ENCODE measurements around the gene KYAT1.
"Not testable (repeated sequence)": the region's sequence is repeated elsewhere in the genome, so short reads cannot be mapped to it uniquely, and the experiment has no call there.

KYAT1 gene

DNA sequence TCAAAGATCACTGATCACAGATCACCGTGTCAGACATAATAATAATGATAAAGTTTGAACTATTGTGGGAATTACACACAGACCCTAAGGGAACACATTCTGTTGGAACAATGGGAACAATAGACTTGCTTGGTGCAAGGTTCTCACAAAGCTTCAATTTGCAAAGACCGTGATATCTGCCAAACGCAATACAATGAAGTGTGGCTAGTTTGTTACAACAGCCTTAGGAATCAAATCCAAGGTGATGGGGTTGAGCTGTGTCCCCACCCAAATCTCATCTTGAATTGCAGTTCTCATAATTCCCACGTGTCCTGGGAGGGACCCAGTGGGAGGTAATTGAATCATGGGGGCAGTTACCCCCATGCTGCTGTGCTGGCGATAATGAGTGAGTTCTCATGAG is 20.8 kb downstream of the KYAT1 start:
- Histone ChIP-seq H2AFZ (ENCODE audit: low read depth, low read length) (no peak overlapping the region), H3K79me2 (ENCODE audit: insufficient read depth, low read length) (no peaks in the 10 kb centered on the region), H4K20me1 (ENCODE audit: insufficient read depth, low read length) (no peaks in the 10 kb centered on the region), H3K9ac (ENCODE audit: low read depth, low read length) (no peak overlapping the region), H3K9me3 (ENCODE audit: insufficient read depth, low read length, severe bottlenecking) (no peaks in the 10 kb centered on the region), H3K27me3 (ENCODE audit: insufficient read depth, low read length, poor library complexity) (no peaks in the 10 kb centered on the region), H3K36me3 (ENCODE audit: insufficient read depth, low read length) (no peaks in the 10 kb centered on the region), H3K4me2 (ENCODE audit: insufficient read depth, low read length) (no peak overlapping the region), H3K27ac (ENCODE audit: low read length) (no peak overlapping the region), H3K4me1 (ENCODE audit: insufficient read depth, low read length) (0 out of 2 replicates have a peak, but pooled peaks cover 2% of the 10 kb centered on the region), H3K4me3 (ENCODE audit: low read depth in 1 of 2, low read length in 2 of 2) (no peak overlapping the region)
- DNase-seq (no peak), ATAC-seq (ENCODE audit: insufficient read depth, low read depth) (no peak)
- TF ChIP-seq, protein P1, sequence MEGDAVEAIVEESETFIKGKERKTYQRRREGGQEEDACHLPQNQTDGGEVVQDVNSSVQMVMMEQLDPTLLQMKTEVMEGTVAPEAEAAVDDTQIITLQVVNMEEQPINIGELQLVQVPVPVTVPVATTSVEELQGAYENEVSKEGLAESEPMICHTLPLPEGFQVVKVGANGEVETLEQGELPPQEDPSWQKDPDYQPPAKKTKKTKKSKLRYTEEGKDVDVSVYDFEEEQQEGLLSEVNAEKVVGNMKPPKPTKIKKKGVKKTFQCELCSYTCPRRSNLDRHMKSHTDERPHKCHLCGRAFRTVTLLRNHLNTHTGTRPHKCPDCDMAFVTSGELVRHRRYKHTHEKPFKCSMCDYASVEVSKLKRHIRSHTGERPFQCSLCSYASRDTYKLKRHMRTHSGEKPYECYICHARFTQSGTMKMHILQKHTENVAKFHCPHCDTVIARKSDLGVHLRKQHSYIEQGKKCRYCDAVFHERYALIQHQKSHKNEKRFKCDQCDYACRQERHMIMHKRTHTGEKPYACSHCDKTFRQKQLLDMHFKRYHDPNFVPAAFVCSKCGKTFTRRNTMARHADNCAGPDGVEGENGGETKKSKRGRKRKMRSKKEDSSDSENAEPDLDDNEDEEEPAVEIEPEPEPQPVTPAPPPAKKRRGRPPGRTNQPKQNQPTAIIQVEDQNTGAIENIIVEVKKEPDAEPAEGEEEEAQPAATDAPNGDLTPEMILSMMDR (IDR thresholded peaks at IDR 0.05; ENCODE audit: borderline replicate concordance, extremely low read depth, low read length, poor library complexity, severe bottlenecking): no peak
- TF ChIP-seq EZH2 (IDR thresholded peaks at IDR 0.05; ENCODE audit: borderline replicate concordance, low read depth, low read length, severe bottlenecking): no peak

DNA sequence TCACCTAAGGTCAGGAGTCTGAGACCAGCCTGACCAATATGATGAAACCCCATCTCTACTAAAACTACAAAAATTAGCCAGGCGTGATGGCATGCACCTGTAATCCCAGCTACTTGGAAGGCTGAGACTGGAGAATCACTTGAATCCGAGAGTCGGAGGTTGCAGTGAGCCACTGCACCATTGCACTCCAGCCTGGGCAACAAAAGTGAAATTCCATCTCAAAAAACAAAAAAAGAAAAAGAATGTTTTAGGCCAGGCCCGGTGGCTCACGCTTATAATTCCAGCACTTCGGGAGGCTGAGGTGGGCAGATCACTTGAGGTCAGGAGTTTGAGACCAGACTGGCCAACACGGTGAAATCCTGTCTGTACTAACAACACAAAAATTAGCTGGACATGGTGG is 23.3 kb downstream of the KYAT1 start:
- DNase-seq; H2AFZ ChIP-seq (ENCODE audit: low read depth, low read length); H4K20me1 ChIP-seq (ENCODE audit: insufficient read depth, low read length); H3K36me3 ChIP-seq (ENCODE audit: insufficient read depth, low read length); H3K27ac ChIP-seq (ENCODE audit: low read length); H3K4me3 ChIP-seq (ENCODE audit: low read depth in 1 of 2, low read length in 2 of 2); H3K79me2 ChIP-seq (ENCODE audit: insufficient read depth, low read length); ATAC-seq (ENCODE audit: insufficient read depth, low read depth); H3K9ac ChIP-seq (ENCODE audit: low read depth, low read length); H3K4me1 ChIP-seq (ENCODE audit: insufficient read depth, low read length); H3K9me3 ChIP-seq (ENCODE audit: insufficient read depth, low read length, severe bottlenecking); H3K27me3 ChIP-seq (ENCODE audit: insufficient read depth, low read length, poor library complexity); H3K4me2 ChIP-seq (ENCODE audit: insufficient read depth, low read length): not testable (repeated sequence)

GRCh38 chr9:128854454-128854853 is 27.3 kb downstream of the KYAT1 start:
- not testable (repeated sequence) for DNase-seq; H2AFZ ChIP-seq (ENCODE audit: low read depth, low read length); H3K9ac ChIP-seq (ENCODE audit: low read depth, low read length); H3K4me1 ChIP-seq (ENCODE audit: insufficient read depth, low read length); H3K4me3 ChIP-seq (ENCODE audit: low read depth in 1 of 2, low read length in 2 of 2); H3K9me3 ChIP-seq (ENCODE audit: insufficient read depth, low read length, severe bottlenecking); H3K27me3 ChIP-seq (ENCODE audit: insufficient read depth, low read length, poor library complexity); H3K79me2 ChIP-seq (ENCODE audit: insufficient read depth, low read length); H3K4me2 ChIP-seq (ENCODE audit: insufficient read depth, low read length); H4K20me1 ChIP-seq (ENCODE audit: insufficient read depth, low read length); ATAC-seq (ENCODE audit: insufficient read depth, low read depth); H3K36me3 ChIP-seq (ENCODE audit: insufficient read depth, low read length); H3K27ac ChIP-seq (ENCODE audit: low read length)

DNA sequence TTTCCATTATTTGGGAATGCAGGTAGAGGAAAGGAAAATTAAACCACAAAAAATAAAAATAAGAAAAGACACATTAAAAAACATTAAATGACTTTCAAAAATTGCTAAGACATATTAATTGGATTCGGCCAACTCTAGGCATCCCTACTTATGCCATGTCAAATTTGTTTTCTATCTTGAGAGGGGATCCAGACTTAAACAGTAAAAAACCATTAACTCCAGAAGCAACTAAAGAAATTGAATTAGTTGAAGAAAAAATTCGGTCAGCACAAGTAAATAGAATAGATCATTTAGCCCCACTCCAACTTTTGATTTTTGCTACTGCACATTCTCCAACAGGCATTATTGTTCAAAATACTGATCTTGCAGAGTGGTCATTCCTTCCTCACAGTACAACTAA is 29.1 kb downstream of the KYAT1 start:
- not testable (repeated sequence) for H3K79me2 ChIP-seq (ENCODE audit: insufficient read depth, low read length); H4K20me1 ChIP-seq (ENCODE audit: insufficient read depth, low read length); ATAC-seq (ENCODE audit: insufficient read depth, low read depth); H2AFZ ChIP-seq (ENCODE audit: low read depth, low read length); H3K9me3 ChIP-seq (ENCODE audit: insufficient read depth, low read length, severe bottlenecking); DNase-seq; H3K36me3 ChIP-seq (ENCODE audit: insufficient read depth, low read length); H3K4me1 ChIP-seq (ENCODE audit: insufficient read depth, low read length); H3K27me3 ChIP-seq (ENCODE audit: insufficient read depth, low read length, poor library complexity); H3K4me3 ChIP-seq (ENCODE audit: low read depth in 1 of 2, low read length in 2 of 2); H3K9ac ChIP-seq (ENCODE audit: low read depth, low read length); H3K27ac ChIP-seq (ENCODE audit: low read length); H3K4me2 ChIP-seq (ENCODE audit: insufficient read depth, low read length)

DNA sequence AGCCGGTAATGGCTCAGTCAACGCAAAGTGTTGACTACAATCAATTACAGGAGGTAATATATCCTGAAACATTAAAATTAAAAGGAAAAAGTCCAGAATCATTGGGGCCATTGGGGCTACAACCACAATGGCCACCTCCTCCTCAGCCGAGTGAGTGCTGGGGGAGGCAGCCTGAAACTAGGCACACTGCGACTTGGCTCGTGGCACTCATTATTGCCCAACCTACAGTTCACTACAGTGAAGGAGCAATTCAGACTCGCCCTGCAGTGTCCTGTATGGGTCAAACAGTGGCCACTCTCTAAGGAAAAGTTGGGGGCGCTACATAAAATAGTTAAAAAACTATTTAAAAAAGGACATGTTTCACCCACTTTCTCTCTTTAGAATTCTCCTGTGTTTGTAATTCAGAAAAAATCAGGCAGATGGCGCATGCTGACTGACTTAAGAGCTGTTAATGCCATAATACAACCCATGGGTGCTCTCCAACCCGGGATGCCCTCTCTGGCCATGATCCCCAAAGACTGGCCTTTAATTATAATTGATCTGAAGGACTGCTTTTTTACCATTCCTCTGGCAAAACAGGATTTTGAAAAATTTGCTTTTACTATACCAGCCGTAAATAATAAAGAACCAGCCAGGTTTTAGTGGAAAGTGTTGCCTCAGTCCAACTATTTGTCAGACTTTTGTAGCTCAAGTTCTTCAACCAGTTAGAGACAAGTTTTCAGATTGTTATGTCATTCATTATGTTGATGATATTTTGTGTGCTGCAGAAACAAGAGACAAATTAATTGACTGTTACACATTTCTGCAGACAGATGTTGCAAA is 29.8 kb downstream of the KYAT1 start:
- not testable (repeated sequence) for H3K27ac ChIP-seq (ENCODE audit: low read length); H3K9ac ChIP-seq (ENCODE audit: low read depth, low read length); H3K36me3 ChIP-seq (ENCODE audit: insufficient read depth, low read length); H2AFZ ChIP-seq (ENCODE audit: low read depth, low read length); ATAC-seq (ENCODE audit: insufficient read depth, low read depth); H4K20me1 ChIP-seq (ENCODE audit: insufficient read depth, low read length); H3K27me3 ChIP-seq (ENCODE audit: insufficient read depth, low read length, poor library complexity); H3K4me1 ChIP-seq (ENCODE audit: insufficient read depth, low read length); H3K79me2 ChIP-seq (ENCODE audit: insufficient read depth, low read length); H3K4me2 ChIP-seq (ENCODE audit: insufficient read depth, low read length); H3K9me3 ChIP-seq (ENCODE audit: insufficient read depth, low read length, severe bottlenecking); H3K4me3 ChIP-seq (ENCODE audit: low read depth in 1 of 2, low read length in 2 of 2)
- TF ChIP-seq, protein P1 (IDR thresholded peaks at IDR 0.05; ENCODE audit: borderline replicate concordance, extremely low read depth, low read length, poor library complexity, severe bottlenecking): peak; percentile 41
- peak; percentile 13 for DNase-seq

GRCh38 chr9:128851024-128851423 is 30.7 kb downstream of the KYAT1 start:
- H3K9me3 ChIP-seq (ENCODE audit: insufficient read depth, low read length, severe bottlenecking); H3K4me1 ChIP-seq (ENCODE audit: insufficient read depth, low read length); ATAC-seq (ENCODE audit: insufficient read depth, low read depth); H3K9ac ChIP-seq (ENCODE audit: low read depth, low read length); H3K4me3 ChIP-seq (ENCODE audit: low read depth in 1 of 2, low read length in 2 of 2); H3K36me3 ChIP-seq (ENCODE audit: insufficient read depth, low read length); H4K20me1 ChIP-seq (ENCODE audit: insufficient read depth, low read length); H2AFZ ChIP-seq (ENCODE audit: low read depth, low read length); H3K79me2 ChIP-seq (ENCODE audit: insufficient read depth, low read length); H3K27ac ChIP-seq (ENCODE audit: low read length); DNase-seq; H3K4me2 ChIP-seq (ENCODE audit: insufficient read depth, low read length); H3K27me3 ChIP-seq (ENCODE audit: insufficient read depth, low read length, poor library complexity): not testable (repeated sequence)

Measured in DND-41 (cell line).